SU-DHL-6 (cell line): Measurements from ENCODE around the gene KRT78.

ENCODE experiments used
- H2AFZ ChIP-seq: fragments of 200-600 bp; sonication (generic); 2 replicates; pipeline ENCODE4 v1.6.1; 2014; ENCODE audit warnings: low read depth, mild to moderate bottlenecking, moderate library complexity, mixed read lengths, antibody characterized with exemption, low read length; ENCODE audit not compliant: severe bottlenecking
- H3F3A ChIP-seq: fragments of 200-600 bp; shearing (Covaris generic); 2 replicates; pipeline ENCODE4 v1.6.0; 2016; ENCODE audit warnings: antibody characterized with exemption, mild to moderate bottlenecking; ENCODE audit not compliant: insufficient read depth
- H3K27ac ChIP-seq: fragments of 200-600 bp; sonication (generic); 2 replicates; pipeline ENCODE4 v1.5.1; 2016; ENCODE audit warnings: low read depth, mild to moderate bottlenecking, low read length, moderate library complexity, mixed read lengths
- H3K27me3 ChIP-seq: fragments of 200-600 bp; sonication (generic), shearing (Covaris generic); 2 replicates; pipeline ENCODE4 v1.6.0; 2014; ENCODE audit warnings: mild to moderate bottlenecking, low read length
- H3K36me3 ChIP-seq: fragments of 200-600 bp; sonication (generic); 2 replicates; pipeline ENCODE4 v1.6.1; 2014; ENCODE audit warnings: mild to moderate bottlenecking, low read length, mixed read lengths
- H3K4me2 ChIP-seq: fragments of 300-600, 200-600 bp; shearing (Covaris generic), sonication (generic); 2 replicates; pipeline ENCODE4 v1.6.0; 2014; ENCODE audit warnings: low read length, low read depth, mild to moderate bottlenecking; ENCODE audit not compliant: poor library complexity, severe bottlenecking
- H3K4me3 ChIP-seq: fragments of 200-600 bp; sonication (generic); 2 replicates; pipeline ENCODE4 v1.5.1; 2014; ENCODE audit warnings: antibody characterized with exemption, low read length, mild to moderate bottlenecking, mixed read lengths; ENCODE audit not compliant: insufficient read depth, poor library complexity, severe bottlenecking
- H3K79me2 ChIP-seq: fragments of 200-600 bp; sonication (generic); 2 replicates; pipeline ENCODE4 v1.6.1; 2014; ENCODE audit warnings: mild to moderate bottlenecking, low read length, moderate library complexity; ENCODE audit not compliant: insufficient read depth
- H3K9ac ChIP-seq: fragments of 200-600 bp; sonication (generic); 2 replicates; pipeline ENCODE4 v1.7.0; 2014; ENCODE audit warnings: mild to moderate bottlenecking, low read length
- H3K9me2 ChIP-seq: fragments of 200-600 bp; sonication (generic); replicated peaks from 2 replicates; pipeline ENCODE4 v1.6.1; 2014; ENCODE audit warnings: low read length; ENCODE audit not compliant: insufficient read depth
- H3K9me3 ChIP-seq: fragments of 200-600 bp; sonication (generic); 2 replicates; pipeline ENCODE4 v1.6.1; 2014; ENCODE audit warnings: low read length, mixed read lengths; ENCODE audit not compliant: insufficient read depth
- H4K20me1 ChIP-seq: fragments of 200-600 bp; sonication (generic); 2 replicates; pipeline ENCODE4 v1.6.1; 2014; ENCODE audit warnings: low read depth, mild to moderate bottlenecking, antibody characterized with exemption, low read length, moderate library complexity, mixed read lengths
- CTCF ChIP-seq: fragments of 200-600 bp; sonication (generic); IDR thresholded peaks from one replicate; pipeline ENCODE4 v1.5.1; 2017; ENCODE audit warnings: antibody characterized with exemption, mild to moderate bottlenecking, low read length, moderate library complexity; ENCODE audit not compliant: insufficient read depth, poor library complexity, severe bottlenecking
- EZH2phosphoT487 ChIP-seq: fragments of 200-600 bp; sonication (generic), shearing (Covaris generic); conservative IDR thresholded peaks from 2 replicates; pipeline ENCODE4 v1.6.1; 2018; ENCODE audit warnings: mild to moderate bottlenecking, antibody characterized with exemption, low read length, moderate library complexity, mixed read lengths

Gene KRT78

GRCh38 chr12:52838609-52839435 is 10.0 kb downstream of the KRT78 start:
- H3K4me3 ChIP-seq: no peak overlapping the region
- no peaks in the 10 kb centered on the region for H3K9me2 ChIP-seq
- H3F3A ChIP-seq: no peaks in the 10 kb centered on the region
- H4K20me1 ChIP-seq: no peaks in the 10 kb centered on the region
- TF ChIP-seq EZH2phosphoT487 (no peak), CTCF (no peak)
- no peaks in the 10 kb centered on the region for H3K27me3 ChIP-seq
- H3K79me2 ChIP-seq: no peaks in the 10 kb centered on the region
- H3K36me3 ChIP-seq: no peaks in the 10 kb centered on the region
- H3K27ac ChIP-seq: no peak overlapping the region
- no peak overlapping the region for H2AFZ ChIP-seq
- H3K4me2 ChIP-seq: no peak overlapping the region
- no peaks in the 10 kb centered on the region for H3K9me3 ChIP-seq
- H3K9ac ChIP-seq: no peak overlapping the region

- Histone ChIP-seq H2AFZ (no peak overlapping the region), H3K9ac (no peak overlapping the region), H3K79me2 (no peaks in the 10 kb centered on the region), H3K9me2 (no peaks in the 10 kb centered on the region), H3K4me3 (no peak overlapping the region), H4K20me1 (no peaks in the 10 kb centered on the region), H3K27me3 (no peaks in the 10 kb centered on the region), H3K36me3 (no peaks in the 10 kb centered on the region), H3F3A (no peaks in the 10 kb centered on the region), H3K27ac (no peak overlapping the region), H3K4me2 (no peak overlapping the region), H3K9me3 (no peaks in the 10 kb centered on the region)
- no peak for TF ChIP-seq EZH2phosphoT487
- no peak for TF ChIP-seq CTCF
These were observed 10.8 kb downstream of the KRT78 start for GRCh38 chr12:52837781-52838608.

DNA sequence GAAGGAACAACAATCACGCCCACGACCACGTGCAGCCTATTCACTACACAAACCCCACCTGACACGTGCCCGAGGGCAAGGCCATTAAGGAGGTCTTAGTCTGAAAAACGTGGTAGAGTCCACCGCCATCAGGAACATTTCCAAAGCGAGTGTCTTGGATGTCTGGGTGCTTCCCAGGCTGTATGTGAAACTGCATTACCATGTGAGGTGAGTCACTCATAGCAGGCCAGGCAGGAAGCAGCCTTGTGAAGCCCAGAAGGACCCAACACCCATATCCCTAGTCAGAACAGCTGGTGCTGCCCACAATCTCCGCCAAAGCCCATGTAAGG is 11.4 kb downstream of the KRT78 start:
- H3K27ac ChIP-seq: no peak overlapping the region
- H3F3A ChIP-seq: no peaks in the 10 kb centered on the region
- H2AFZ ChIP-seq: no peak overlapping the region
- H3K9me2 ChIP-seq: no peaks in the 10 kb centered on the region
- no peaks in the 10 kb centered on the region for H3K9me3 ChIP-seq
- no peak for TF ChIP-seq CTCF
- no peak for TF ChIP-seq EZH2phosphoT487
- no peak overlapping the region for H3K4me2 ChIP-seq
- H3K79me2 ChIP-seq: no peaks in the 10 kb centered on the region
- no peaks in the 10 kb centered on the region for H3K27me3 ChIP-seq
- H3K4me3 ChIP-seq: no peak overlapping the region
- H3K36me3 ChIP-seq: no peaks in the 10 kb centered on the region
- H4K20me1 ChIP-seq: no peaks in the 10 kb centered on the region
- no peak overlapping the region for H3K9ac ChIP-seq
